HCEC 1CT (cell line): Measurements from ENCODE around the gene DSTN.

Experiments
- DNase-seq: peaks from one replicate; pipeline ENCODE4 v3.0.0-alpha.2; 2017

Gene DSTN

GRCh38 chr20:17625246-17626051 lies 55.6 kb downstream of the DSTN start:
- no peak for DNase-seq

GRCh38 chr20:17626217-17627007 lies 56.5 kb downstream of the DSTN start:
- DNase-seq: no peak

DNA sequence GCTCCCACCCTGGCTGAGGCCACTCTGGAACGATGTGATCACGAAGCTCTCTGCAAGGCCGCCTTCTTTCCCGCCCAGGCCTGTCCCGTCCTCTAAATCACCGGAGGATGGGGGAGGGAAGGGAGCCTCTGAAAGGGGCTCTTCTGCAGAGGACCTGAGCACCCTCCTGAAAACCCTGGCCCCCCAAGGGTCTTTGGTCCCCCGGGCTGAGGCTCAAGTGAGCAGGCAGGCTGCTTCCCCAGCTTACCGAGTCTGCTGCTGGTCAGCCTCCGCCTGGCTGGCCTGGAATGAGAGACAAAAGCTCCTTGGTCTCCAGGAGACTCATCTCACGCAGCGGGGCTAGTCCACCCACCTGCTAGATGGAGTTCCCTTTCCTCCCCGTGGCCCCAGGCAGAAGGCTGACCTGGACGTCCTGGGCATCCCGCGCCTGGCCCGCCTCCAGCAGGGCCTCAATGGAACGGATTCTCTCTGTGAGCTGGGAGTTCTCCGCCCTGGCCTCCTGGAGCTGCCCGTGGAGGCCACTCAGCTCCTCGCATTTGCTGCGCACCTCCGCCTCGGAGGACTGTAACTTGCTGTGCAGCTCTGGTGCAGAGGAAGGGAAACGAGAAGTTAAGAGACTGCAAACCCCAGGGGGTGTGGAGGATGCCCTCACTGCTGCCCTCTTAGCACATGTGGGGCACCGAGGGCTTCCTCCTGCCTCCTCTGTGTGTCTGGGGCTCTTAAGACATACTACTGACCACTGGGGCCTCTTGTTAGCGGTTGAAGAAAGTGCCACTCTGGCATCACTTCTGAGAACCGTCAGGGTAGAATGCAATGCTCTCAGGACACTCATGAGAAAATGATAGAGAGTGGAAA lies 57.5 kb downstream of the DSTN start:
- no peak for DNase-seq

GRCh38 chr20:17628101-17628841 lies 58.4 kb downstream of the DSTN start:
- no peak for DNase-seq

GRCh38 chr20:17629025-17629424 lies 59.1 kb downstream of the DSTN start:
- DNase-seq: no peak

GRCh38 chr20:17629678-17630089 lies 59.8 kb downstream of the DSTN start:
- DNase-seq: no peak

DNA sequence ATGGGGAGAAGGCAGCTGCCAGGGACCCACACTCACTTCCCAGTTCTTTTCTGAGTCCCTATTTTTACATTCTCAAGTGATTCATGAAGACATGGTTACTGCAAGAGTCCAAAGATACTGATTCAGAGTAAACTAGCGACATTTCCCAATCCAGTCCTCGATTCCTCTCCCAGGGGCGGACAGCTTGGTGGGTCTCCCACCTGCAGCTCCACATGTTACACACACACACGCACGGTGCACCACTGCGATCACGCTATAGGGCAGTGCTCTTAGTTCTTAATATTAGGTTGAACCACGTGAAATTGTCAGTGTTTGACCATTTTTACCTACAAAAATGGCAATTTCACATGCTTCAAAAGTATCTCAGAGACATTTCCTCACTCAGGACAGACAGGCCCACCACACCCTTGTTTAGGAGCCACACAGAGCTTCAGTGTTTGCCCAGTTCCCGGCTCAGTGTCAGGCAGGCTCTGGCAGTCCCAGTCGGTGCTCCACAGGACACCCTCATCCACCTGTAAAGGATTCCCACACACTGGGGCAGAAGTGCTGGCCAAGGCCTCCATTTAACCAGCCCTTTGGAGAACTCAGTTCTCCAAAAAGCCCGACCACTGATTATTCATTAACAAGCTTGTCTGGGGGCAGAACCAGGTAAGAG lies 60.4 kb downstream of the DSTN start:
- no peak for DNase-seq

DNA sequence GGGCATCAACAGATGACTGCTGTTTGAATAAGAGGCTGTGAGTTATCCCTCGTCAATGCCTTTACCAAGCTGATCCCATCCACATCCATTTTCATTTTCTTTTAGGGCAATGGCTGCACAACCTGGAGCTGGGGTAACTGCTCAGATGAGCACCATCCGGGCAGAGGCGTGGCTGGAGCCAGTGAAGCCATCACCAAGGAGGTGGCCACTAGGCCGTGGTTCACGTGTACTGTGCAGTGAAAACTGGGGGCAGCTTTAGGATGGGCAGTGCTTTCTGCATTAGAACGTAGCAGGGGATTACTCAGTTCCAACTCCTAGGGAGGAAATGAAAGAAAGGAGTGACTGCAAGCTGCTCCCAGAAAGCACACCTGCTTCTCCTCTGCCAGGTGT lies 60.9 kb downstream of the DSTN start:
- DNase-seq: no peak

- DNase-seq: no peak
These were observed 61.9 kb downstream of the DSTN start for GRCh38 chr20:17631576-17632319.

- DNase-seq: no peak
These were observed 63.5 kb downstream of the DSTN start for GRCh38 chr20:17633221-17633849.

DNA sequence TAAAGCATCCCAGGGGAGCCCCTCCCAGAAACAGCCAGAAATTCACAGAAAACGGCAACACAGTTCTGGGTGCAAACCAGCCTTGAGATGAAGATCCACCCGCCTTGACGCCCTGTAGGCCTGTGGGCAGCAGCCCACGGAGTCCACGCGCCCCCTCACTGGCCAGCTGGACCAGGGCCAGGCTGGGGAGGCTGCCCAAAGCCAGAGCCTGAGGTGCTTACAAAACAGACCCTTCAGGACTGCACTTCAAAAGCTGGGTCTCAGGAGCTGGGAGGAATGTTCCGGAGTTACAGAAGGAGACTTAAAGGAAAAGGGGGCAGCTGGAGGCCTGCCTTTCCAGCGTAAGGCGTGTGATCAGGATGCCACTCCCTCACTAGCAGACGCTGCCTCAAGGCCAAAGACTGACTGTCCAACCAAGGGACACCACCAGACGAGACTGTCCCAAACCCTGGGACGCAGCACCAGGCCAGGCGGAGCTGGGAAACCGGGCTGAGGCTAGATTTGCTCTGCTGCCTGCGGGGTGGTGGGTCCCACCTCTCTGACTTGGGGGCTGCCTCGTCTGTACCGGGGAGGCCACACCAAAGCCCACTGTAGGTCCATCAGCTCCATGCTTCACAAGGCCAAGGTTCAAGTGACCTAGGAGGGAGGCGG lies 64.1 kb downstream of the DSTN start:
- DNase-seq: no peak

DNA sequence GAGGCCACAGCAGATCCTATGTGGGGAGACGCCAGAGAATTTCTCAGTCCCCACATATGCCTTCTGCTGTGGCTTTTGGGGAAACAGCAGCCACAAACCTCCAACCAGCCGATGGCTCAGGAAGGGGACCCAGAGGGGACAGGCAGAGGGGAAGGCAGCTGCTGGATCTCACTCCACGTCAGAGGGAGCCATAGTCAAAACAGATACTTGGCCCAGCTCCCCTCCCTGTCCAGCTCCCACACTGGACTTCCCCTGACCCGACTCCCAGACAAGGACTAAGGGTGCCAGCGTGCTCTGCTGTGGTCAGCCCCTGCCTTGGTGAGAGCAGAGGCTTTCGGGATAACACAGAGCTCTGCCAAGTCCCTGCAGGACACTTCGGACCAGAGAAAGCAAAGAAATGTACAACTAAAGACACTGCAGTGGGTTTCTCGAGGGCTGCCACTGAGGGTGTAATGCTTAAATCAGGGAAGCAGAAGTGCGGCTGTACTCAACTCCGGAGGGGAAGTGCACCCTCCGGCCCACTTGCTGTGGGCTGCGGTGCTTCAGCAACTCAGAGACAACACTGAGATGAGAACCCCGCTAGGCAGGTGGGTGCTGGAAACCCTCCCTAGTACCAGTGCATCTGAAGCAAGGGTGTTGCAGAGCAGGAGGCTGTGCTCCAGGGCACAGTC lies 64.9 kb downstream of the DSTN start:
- no peak for DNase-seq

- DNase-seq: no peak
These were observed 65.7 kb downstream of the DSTN start for GRCh38 chr20:17635332-17636244.

DNA sequence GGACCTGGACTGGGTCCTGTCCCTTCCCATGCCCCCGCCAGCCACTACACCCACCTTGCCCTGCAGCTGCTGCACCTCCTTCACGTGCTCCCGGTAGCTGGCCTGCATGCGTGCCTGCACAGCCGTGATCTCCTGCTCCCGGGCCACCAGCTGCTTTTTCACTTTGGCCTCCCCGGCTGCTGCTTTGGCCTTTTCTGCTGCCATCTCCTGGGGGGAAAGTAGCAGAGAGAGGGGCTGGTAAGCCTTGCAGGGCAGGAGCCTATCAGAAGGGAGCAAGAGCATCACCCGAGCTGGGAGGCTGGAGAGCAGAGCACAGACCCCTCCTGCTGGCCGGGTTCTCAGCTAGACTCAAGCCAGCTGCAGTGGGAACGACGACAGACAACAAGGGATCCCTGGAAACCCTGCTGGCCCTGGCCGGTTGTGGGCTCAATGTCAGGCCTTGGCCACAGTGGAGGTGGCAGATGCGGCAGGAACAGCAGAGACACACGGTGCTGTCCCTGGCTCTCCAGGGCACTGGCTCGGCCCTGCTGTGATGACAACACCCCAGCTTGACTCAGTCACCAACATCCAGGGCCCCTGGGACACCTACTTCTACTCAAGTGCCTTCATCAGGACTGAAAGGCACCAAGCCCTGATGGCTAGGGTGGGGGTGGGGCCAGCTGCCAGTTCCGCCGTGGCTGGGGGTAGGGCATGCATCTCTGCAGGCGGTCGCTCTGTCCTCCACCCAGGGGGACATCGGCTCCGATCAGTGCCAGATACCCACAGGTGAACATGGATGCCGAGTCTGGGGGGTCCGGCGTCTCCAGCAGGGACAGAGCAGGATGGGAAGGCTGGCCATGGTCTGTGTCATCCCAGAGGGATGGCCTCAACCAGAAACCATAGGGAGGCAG lies 66.9 kb downstream of the DSTN start:
- no peak for DNase-seq

DNA sequence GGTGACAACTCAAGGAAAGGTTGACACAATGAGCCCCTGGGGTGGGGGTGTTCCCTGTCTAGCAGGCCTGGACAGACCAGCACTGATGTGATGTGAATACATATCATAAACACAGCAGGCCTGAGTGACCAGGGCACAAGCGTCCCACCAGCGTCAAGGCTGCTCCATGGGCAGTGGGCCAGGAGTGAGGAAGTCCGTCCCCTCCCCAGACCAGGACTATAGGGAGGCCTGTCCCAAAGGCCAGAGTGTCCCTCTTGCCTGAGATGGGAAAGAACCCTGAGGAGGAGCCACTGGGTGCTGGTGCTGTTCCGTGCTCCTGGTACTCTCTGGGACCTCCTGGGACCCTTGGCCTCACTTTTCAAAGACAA lies 67.5 kb downstream of the DSTN start:
- DNase-seq: no peak

- no peak for DNase-seq
These were observed 68.2 kb downstream of the DSTN start for GRCh38 chr20:17637985-17638640.

DNA sequence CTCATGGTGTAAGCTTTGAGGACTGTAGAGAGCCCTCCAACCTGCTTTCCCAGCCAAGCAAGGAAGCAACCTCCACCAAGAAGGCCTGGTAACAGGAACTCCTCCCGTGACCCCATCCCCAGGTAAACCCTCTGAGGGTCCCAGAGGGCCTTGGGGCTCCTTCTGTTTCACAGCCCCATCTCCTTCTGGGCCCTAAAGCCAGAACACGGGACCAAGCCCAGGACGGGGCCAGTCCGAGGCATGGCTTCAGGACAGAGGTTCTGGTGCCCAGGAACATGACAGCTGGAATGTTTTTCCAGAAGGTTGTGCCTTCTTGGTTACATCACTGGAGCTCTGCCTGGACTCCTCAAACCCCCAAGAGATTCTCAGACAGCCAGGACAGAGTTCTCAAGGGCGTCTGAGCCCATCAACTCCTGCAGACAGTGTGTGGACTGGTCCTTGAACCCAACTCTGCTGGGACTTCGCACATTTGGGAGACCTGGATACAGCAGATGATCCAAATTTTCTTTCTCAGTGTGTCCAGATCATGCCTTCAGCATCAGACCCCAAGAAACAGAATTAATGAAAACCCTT lies 69.0 kb downstream of the DSTN start:
- no peak for DNase-seq
